ENCODE results near the gene SEPTIN3.

SEPTIN3 gene

GRCh38 chr22:41927813-41928212 lies 41.4 kb upstream of the SEPTIN3 start:
- TF ChIP-seq CTCF (IDR thresholded peaks at IDR 0.05; ENCODE audit: extremely low read depth, insufficient read depth, missing control alignments), result no peak
- in situ Hi-C loops (cut with MboI; ENCODE audit: low pct_unique_long_range_greater_than_20kb, low sequenced_read_pairs, unreplicated experiment), result no loop called here
- DNase-seq (ENCODE audit: low spot score), result no peak

GRCh38 chr22:41928593-41929417 lies 40.4 kb upstream of the SEPTIN3 start:
- DNase-seq (ENCODE audit: low spot score), result no peak

GRCh38 chr22:41929418-41929810 lies 39.8 kb upstream of the SEPTIN3 start:
- in situ Hi-C loops (cut with MboI; ENCODE audit: low pct_unique_long_range_greater_than_20kb, low sequenced_read_pairs, unreplicated experiment), result no loop called here

More at GRCh38 chr22:41928593-41929417, 40.4 kb upstream of the SEPTIN3 start:
- in situ Hi-C loops (cut with MboI; ENCODE audit: low pct_unique_long_range_greater_than_20kb, low sequenced_read_pairs, unreplicated experiment), result no loop called here
- no peak for TF ChIP-seq CTCF (IDR thresholded peaks at IDR 0.05; ENCODE audit: extremely low read depth, insufficient read depth, missing control alignments)

GRCh38 chr22:41931701-41932269 lies 37.5 kb upstream of the SEPTIN3 start:
- in situ Hi-C loops (cut with MboI; ENCODE audit: low pct_unique_long_range_greater_than_20kb, low sequenced_read_pairs, unreplicated experiment), result no loop called here
- no peak for DNase-seq (ENCODE audit: low spot score)
- no peak for TF ChIP-seq CTCF (IDR thresholded peaks at IDR 0.05; ENCODE audit: extremely low read depth, insufficient read depth, missing control alignments)

More at GRCh38 chr22:41929418-41929810, 39.8 kb upstream of the SEPTIN3 start:
- no peak for TF ChIP-seq CTCF (IDR thresholded peaks at IDR 0.05; ENCODE audit: extremely low read depth, insufficient read depth, missing control alignments)
- no peak for DNase-seq (ENCODE audit: low spot score)

- no peak for DNase-seq (ENCODE audit: low spot score)
- in situ Hi-C loops (cut with MboI; ENCODE audit: low pct_unique_long_range_greater_than_20kb, low sequenced_read_pairs, unreplicated experiment), result no loop called here
- TF ChIP-seq CTCF (IDR thresholded peaks at IDR 0.05; ENCODE audit: extremely low read depth, insufficient read depth, missing control alignments), result no peak
These were observed 36.9 kb upstream of the SEPTIN3 start for GRCh38 chr22:41932353-41932752.

- TF ChIP-seq CTCF (IDR thresholded peaks at IDR 0.05; ENCODE audit: extremely low read depth, insufficient read depth, missing control alignments), result no peak
- DNase-seq (ENCODE audit: low spot score), result no peak
- in situ Hi-C loops (cut with MboI; ENCODE audit: low pct_unique_long_range_greater_than_20kb, low sequenced_read_pairs, unreplicated experiment), result no loop called here
These were observed 35.6 kb upstream of the SEPTIN3 start for GRCh38 chr22:41933411-41934177.
